ENCODE measurements around the gene VASN. TPM values are rescaled to one million over a fixed set of nuclear protein-coding genes. Genes with fewer than 3 reads are reported as not detected.

The VASN gene
- total and polyA plus RNA-seq, 3 experiments from 2014 or later: 0.31 TPM; not detected in 2

- H3K36me3 Mint-ChIP-seq: peaks cover 0 to 87% (median 4%) of the 10 kb centered on the region in 3 donors
- peaks cover 0 to 2% (median 0%) of the 10 kb centered on the region in 5 donors for H3K9me3 Mint-ChIP-seq
- Histone ChIP-seq H3K36me3 (ENCODE audit: insufficient read depth, low read length) (peaks cover 31% of the 10 kb centered on the region), H3K27ac (ENCODE audit: low read depth, low read length) (no peak overlapping the region), H3K4me1 (ENCODE audit: insufficient read depth, low read length) (no peaks in the 10 kb centered on the region), H3K4me3 (ENCODE audit: low read length) (no peak overlapping the region), H3K27me3 (ENCODE audit: insufficient read depth, low read length, poor library complexity, severe bottlenecking) (no peaks in the 10 kb centered on the region), H3K9me3 (ENCODE audit: low read length) (no peaks in the 10 kb centered on the region)
- H3K27ac Mint-ChIP-seq: peak overlapping the region in 1 of 8 donors; percentile 84
- no peak for DNase-seq
- ChIA-PET POLR2A (no interaction called here), CTCF (no interaction called here)
- no peaks in the 10 kb centered on the region for H3K27me3 Mint-ChIP-seq
- peaks cover 0 to 13% (median 2%) of the 10 kb centered on the region in 3 donors for H3K4me1 Mint-ChIP-seq
- H3K4me3 Mint-ChIP-seq: no peak overlapping the region
These were observed 16.1 kb downstream of the VASN start for GRCh38 chr16:4387781-4388180.

GRCh38 chr16:4388271-4389021, 16.8 kb downstream of the VASN start:
- peak overlapping the region in 1 of 8 donors; percentile 43 for H3K27ac Mint-ChIP-seq
- H3K27me3 ChIP-seq (ENCODE audit: insufficient read depth, low read length, poor library complexity, severe bottlenecking): no peaks in the 10 kb centered on the region
- peaks cover 0 to 2% (median 0%) of the 10 kb centered on the region in 5 donors for H3K9me3 Mint-ChIP-seq
- peaks cover 36% of the 10 kb centered on the region for H3K36me3 ChIP-seq (ENCODE audit: insufficient read depth, low read length)
- ChIA-PET CTCF (interaction anchor here (1.1 to 1.3 kb wide), 3 partner anchors 11 to 162 kb away, joined by 3 to 7 read pairs (median 3); no protein-coding TSS in a partner anchor), POLR2A (no interaction called here)
- DNase-seq: no peak
- no peak overlapping the region for H3K4me3 ChIP-seq (ENCODE audit: low read length)
- peaks cover 0 to 8% (median 2%) of the 10 kb centered on the region in 3 donors for H3K4me1 Mint-ChIP-seq
- no peaks in the 10 kb centered on the region for H3K27me3 Mint-ChIP-seq
- no peaks in the 10 kb centered on the region for H3K4me1 ChIP-seq (ENCODE audit: insufficient read depth, low read length)
- peak overlapping the region in 1 of 7 donors; percentile 70 for H3K4me3 Mint-ChIP-seq
- H3K27ac ChIP-seq (ENCODE audit: low read depth, low read length): no peak overlapping the region
- H3K9me3 ChIP-seq (ENCODE audit: low read length): no peaks in the 10 kb centered on the region
- peaks cover 0 to 87% (median 2%) of the 10 kb centered on the region in 3 donors for H3K36me3 Mint-ChIP-seq

GRCh38 chr16:4389051-4389955, 17.7 kb downstream of the VASN start:
- Histone ChIP-seq H3K4me1 (ENCODE audit: insufficient read depth, low read length) (no peaks in the 10 kb centered on the region), H3K9me3 (ENCODE audit: low read length) (no peaks in the 10 kb centered on the region), H3K4me3 (ENCODE audit: low read length) (no peak overlapping the region), H3K36me3 (ENCODE audit: insufficient read depth, low read length) (peaks cover 37% of the 10 kb centered on the region), H3K27me3 (ENCODE audit: insufficient read depth, low read length, poor library complexity, severe bottlenecking) (no peaks in the 10 kb centered on the region), H3K27ac (ENCODE audit: low read depth, low read length) (no peak overlapping the region)
- peak overlapping the region in 2 of 8 donors; percentile 66 to 94 for H3K27ac Mint-ChIP-seq
- no peak for DNase-seq
- ChIA-PET CTCF (interaction anchor here (1.1 to 1.4 kb wide), 4 partner anchors 11 to 161 kb away, joined by 3 to 7 read pairs (median 4); no protein-coding TSS in a partner anchor), POLR2A (no interaction called here)
- peaks cover 0 to 2% of the 10 kb centered on the region in 2 donors for H3K27me3 Mint-ChIP-seq
- H3K4me3 Mint-ChIP-seq: peak overlapping the region in 2 of 7 donors; percentile 48 to 68
- H3K9me3 Mint-ChIP-seq: peaks cover 0 to 2% (median 0%) of the 10 kb centered on the region in 5 donors
- H3K4me1 Mint-ChIP-seq: peaks cover 0 to 8% (median 2%) of the 10 kb centered on the region in 3 donors
- peaks cover 0 to 87% (median 2%) of the 10 kb centered on the region in 3 donors for H3K36me3 Mint-ChIP-seq

GRCh38 chr16:4390266-4391260, 18.9 kb downstream of the VASN start:
- H3K4me1 ChIP-seq (ENCODE audit: insufficient read depth, low read length): no peaks in the 10 kb centered on the region

GRCh38 chr16:4391631-4392381, 20.2 kb downstream of the VASN start:
- peak in 1 of 5 donors; percentile 44 for DNase-seq
- Mint-ChIP-seq H3K4me1 (peaks cover 4 to 15% (median 6%) of the 10 kb centered on the region in 3 donors), H3K36me3 (peaks cover 4 to 80% (median 8%) of the 10 kb centered on the region in 3 donors), H3K27me3 (peaks cover 0 to 2% of the 10 kb centered on the region in 2 donors), H3K4me3 (no peak overlapping the region), H3K9me3 (no peaks in the 10 kb centered on the region), H3K27ac (peak overlapping the region in 2 of 8 donors; percentile 56 to 69)
- no peaks in the 10 kb centered on the region for H3K27me3 ChIP-seq (ENCODE audit: insufficient read depth, low read length, poor library complexity, severe bottlenecking)
- no peak overlapping the region for H3K27ac ChIP-seq (ENCODE audit: low read depth, low read length)
- H3K36me3 ChIP-seq (ENCODE audit: insufficient read depth, low read length): peaks cover 40% of the 10 kb centered on the region
- H3K9me3 ChIP-seq (ENCODE audit: low read length): no peaks in the 10 kb centered on the region
- no peak overlapping the region for H3K4me3 ChIP-seq (ENCODE audit: low read length)
- CTCF ChIA-PET: interaction anchor here (0.8 to 1.0 kb wide), 2 partner anchors 11 to 194 kb away, joined by 3 read pairs; no protein-coding TSS in a partner anchor
- POLR2A ChIA-PET: interaction anchor here (0.6 kb wide), 1 partner anchor 40 kb away, joined by 4 read pairs; no protein-coding TSS in a partner anchor
- H3K4me1 ChIP-seq (ENCODE audit: insufficient read depth, low read length): no peaks in the 10 kb centered on the region

More at GRCh38 chr16:4390266-4391260, 18.9 kb downstream of the VASN start:
- Mint-ChIP-seq H3K9me3 (no peaks in the 10 kb centered on the region), H3K27me3 (peaks cover 0 to 2% of the 10 kb centered on the region in 2 donors), H3K4me1 (peaks cover 3 to 11% (median 3%) of the 10 kb centered on the region in 3 donors), H3K36me3 (peaks cover 2 to 87% (median 4%) of the 10 kb centered on the region in 3 donors), H3K27ac (peak overlapping the region in 4 of 8 donors; percentile 33 to 94 (median 61)), H3K4me3 (peak overlapping the region in 2 of 7 donors; percentile 48 to 60)
- CTCF ChIA-PET: interaction anchor here (1.4 kb wide), 1 partner anchor 13 kb away, joined by 5 read pairs; no protein-coding TSS in a partner anchor
- POLR2A ChIA-PET: interaction anchor here (0.5 kb wide), 1 partner anchor 134 kb away, joined by 3 read pairs; no protein-coding TSS in a partner anchor
- no peak for DNase-seq
- H3K4me3 ChIP-seq (ENCODE audit: low read length): no peak overlapping the region
- H3K27me3 ChIP-seq (ENCODE audit: insufficient read depth, low read length, poor library complexity, severe bottlenecking): no peaks in the 10 kb centered on the region
- no peak overlapping the region for H3K27ac ChIP-seq (ENCODE audit: low read depth, low read length)
- H3K36me3 ChIP-seq (ENCODE audit: insufficient read depth, low read length): peaks cover 41% of the 10 kb centered on the region
- no peaks in the 10 kb centered on the region for H3K9me3 ChIP-seq (ENCODE audit: low read length)

- Mint-ChIP-seq H3K9me3 (no peaks in the 10 kb centered on the region), H3K4me3 (no peak overlapping the region), H3K27me3 (peaks cover 0 to 2% of the 10 kb centered on the region in 2 donors), H3K36me3 (peaks cover 4 to 75% (median 9%) of the 10 kb centered on the region in 3 donors), H3K27ac (peak overlapping the region in 2 of 8 donors; percentile 56 to 70), H3K4me1 (peaks cover 4 to 15% (median 6%) of the 10 kb centered on the region in 3 donors)
- Histone ChIP-seq H3K4me3 (ENCODE audit: low read length) (no peak overlapping the region), H3K27me3 (ENCODE audit: insufficient read depth, low read length, poor library complexity, severe bottlenecking) (no peaks in the 10 kb centered on the region), H3K27ac (ENCODE audit: low read depth, low read length) (no peak overlapping the region), H3K4me1 (ENCODE audit: insufficient read depth, low read length) (no peaks in the 10 kb centered on the region), H3K9me3 (ENCODE audit: low read length) (no peaks in the 10 kb centered on the region), H3K36me3 (ENCODE audit: insufficient read depth, low read length) (peaks cover 41% of the 10 kb centered on the region)
- DNase-seq: no peak
- ChIA-PET CTCF (interaction anchor here (1.0 to 1.7 kb wide), 2 partner anchors 10 kb away, joined by 3 to 10 read pairs; no protein-coding TSS in a partner anchor), POLR2A (no interaction called here)
These were observed 21.0 kb downstream of the VASN start for GRCh38 chr16:4392382-4393239.

Measured in CD8-positive, alpha-beta memory T cell (primary cell).